Tongue (tissue), 2 donors: ENCODE measurements around the gene KIF23. TPM values are rescaled to one million over a fixed set of nuclear protein-coding genes. Genes with fewer than 3 reads are reported as not detected.
A peak's percentile ranks its signal among the peaks of the same experiment; 100 is the strongest.
"Not testable (repeated sequence)": the region's sequence is repeated elsewhere in the genome, so short reads cannot be mapped to it uniquely, and the experiment has no call there.

Source experiments
- DNase-seq: peaks from one replicate; pipeline ENCODE4 v3.0.0-alpha.2; 2015
- total RNA-seq: library from RNA; depleted of rRNA; stranded (reverse); fragments of >200 nt; gene quantifications from one replicate; pipeline ENCODE4 v1.2.3, GENCODE V29; 2014

KIF23 gene
- total RNA-seq, 1 donor from 2014 or later = 19.5 TPM

DNA sequence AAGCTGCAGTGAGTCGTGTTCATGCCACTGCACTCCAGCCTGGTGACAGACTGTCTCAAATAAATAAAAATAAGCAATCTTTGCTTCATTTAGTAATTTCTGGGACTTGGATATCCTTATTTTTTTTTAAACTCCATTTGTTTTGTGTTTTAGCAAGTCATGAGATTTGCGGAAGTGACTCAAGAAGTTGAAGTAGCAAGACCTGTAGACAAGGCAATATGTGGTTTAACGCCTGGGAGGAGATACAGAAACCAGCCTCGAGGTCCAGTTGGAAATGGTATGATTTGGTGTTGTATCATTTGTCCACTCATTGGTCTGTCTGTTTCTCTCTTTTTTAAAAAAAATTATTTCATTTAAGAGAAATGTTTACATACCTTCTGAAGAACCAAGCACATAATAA is 21.8 kb downstream of the KIF23 start:
- DNase-seq = no peak

DNA sequence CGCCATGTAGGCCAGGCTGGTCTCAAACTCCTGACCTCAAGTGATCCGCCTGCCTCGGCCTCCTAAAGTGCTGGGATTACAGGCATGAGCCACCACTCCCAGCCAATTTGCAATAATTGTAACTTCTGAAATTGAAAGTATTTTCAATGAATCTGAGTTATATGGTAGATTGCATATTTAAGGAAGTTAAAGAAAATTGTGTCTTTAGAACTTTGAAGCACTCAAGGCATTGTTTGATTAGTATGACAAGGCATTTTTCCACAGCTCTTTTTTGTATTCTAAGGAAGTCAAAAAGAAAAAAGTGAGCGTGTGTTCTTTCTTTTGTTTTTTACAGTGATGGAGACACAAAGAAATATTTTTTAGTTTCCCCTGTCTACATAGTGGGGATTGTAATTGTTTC is 22.8 kb downstream of the KIF23 start:
- DNase-seq = no peak

DNA sequence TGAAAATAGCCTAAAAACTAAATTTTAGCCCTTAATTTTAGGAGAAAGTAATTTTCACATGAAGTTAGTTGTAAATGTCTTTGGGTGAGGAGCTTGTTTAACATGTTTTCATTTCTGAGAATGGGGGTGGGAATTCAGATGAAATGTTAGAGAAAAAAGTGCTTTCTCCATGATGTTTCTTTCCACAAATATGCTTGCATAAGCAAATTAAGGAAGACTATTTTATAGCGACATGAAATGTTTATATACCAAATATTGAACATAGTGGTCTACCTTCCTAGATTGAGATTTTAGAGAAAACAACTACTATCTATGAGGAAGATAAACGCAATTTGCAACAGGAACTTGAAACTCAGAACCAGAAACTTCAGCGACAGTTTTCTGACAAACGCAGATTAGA is 25.5 kb downstream of the KIF23 start:
- no peak for DNase-seq

DNA sequence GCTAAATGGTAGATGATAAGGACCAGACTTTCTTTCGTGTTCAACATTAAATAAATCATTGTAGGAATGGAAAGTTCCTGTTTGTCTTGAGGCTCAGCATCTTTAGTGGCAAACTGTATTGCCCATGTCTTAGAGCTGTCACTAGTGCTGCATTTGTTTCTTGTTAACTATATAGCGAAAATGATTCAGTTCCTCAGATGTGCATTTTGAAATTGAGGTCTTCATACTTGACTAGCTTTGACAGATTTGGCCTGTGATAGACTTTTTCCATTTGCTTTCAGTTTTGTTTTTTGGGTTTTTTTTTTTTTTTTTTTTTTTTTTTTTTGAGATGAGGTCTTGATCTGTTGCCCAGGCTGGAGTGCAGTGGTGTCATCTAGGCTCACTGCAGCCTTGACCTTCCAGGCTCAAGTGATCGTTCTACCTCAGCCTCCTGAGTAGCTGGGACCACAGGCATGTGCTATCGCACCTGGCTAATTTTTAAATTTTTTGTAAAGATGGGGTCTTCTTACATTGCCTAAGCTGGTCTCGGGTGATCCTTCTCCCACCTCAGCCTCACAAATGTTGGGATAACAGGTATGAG is 29.0 kb downstream of the KIF23 start:
- DNase-seq = no peak

DNA sequence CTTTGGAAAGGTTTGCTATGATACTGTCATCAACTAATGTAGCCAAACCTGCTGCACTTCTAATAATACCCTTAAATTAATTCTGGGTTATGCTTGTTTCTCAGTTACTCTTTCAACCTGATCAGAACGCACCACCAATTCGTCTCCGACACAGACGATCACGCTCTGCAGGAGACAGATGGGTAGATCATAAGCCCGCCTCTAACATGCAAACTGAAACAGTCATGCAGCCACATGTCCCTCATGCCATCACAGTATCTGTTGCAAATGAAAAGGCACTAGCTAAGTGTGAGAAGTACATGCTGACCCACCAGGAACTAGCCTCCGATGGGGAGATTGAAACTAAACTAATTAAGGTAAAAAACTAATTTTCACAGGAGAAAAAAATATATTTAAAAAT is 30.5 kb downstream of the KIF23 start:
- no peak for DNase-seq

DNA sequence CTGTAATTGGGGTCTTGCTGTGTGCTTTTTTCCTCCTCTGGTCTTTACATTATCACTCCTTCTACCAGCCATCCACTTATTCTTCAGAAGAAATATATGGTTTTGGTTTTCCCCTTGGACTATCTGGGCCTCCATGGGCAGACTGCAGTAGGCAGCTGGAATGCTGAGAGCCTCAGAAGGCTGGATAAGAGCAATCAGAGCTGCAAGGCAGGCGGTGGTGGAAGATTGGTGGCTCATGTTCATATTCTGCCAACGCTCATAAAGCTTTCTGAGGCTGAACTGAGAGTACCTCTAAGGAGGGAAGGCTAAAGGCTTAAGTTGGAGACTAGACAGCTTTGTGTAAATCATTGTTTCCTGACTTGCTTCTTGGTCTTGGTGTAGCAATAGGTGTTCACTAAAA is 32.8 kb downstream of the KIF23 start:
- DNase-seq = no peak

DNA sequence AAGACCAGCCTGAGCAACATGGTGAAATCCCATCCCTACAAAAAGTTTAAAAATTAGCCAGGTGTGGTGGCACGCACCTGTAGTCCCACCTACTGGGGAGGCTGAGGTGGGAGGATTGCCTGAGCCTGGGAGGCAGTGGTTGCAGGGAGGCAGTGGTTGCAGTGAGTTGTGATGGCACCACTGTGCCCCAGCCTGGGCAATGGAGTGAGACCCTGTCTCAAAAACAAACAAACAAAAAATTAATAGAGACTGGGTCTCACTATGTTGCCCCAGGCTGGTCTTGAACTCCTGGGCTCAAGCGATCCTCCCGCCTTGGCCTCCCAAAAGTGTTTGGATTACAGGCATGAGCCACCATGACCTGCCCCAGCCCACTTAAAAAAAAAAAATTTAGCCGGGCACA is 36.1 kb downstream of the KIF23 start:
- not testable (repeated sequence) for DNase-seq

DNA sequence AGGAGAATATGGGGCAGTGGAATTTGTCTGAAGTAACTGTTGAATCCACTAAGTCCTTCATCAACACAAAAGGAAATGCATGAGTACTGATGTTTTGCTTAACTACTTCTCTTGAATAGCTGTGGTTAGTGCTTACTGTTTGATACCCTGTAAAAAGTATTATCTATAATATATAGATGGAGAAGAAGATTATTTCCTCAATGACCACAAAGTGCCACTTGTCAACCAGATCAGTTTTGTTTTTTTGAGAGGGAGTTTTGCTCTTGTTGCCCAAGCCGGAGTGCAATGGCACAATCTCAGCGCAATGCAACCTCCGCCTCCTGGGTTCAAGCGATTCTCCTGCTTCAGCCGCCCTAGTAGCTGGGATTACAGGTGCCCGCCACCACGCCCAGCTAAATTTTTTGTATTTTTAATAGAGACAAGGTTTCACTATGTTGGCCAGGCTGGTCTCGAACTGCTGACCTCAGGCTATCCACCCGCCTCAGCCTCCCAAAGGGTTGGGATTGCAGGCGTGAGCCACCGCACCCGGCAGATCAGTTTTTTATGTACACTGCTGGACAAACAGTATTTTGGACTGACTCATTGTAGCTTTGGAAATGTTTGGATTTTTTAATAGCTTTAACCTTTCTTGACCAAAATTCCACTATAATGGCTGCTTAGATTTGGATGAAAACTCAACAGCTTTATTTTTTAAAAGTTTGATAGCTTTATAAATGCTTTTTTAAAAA is 37.0 kb downstream of the KIF23 start:
- DNase-seq = no peak

DNA sequence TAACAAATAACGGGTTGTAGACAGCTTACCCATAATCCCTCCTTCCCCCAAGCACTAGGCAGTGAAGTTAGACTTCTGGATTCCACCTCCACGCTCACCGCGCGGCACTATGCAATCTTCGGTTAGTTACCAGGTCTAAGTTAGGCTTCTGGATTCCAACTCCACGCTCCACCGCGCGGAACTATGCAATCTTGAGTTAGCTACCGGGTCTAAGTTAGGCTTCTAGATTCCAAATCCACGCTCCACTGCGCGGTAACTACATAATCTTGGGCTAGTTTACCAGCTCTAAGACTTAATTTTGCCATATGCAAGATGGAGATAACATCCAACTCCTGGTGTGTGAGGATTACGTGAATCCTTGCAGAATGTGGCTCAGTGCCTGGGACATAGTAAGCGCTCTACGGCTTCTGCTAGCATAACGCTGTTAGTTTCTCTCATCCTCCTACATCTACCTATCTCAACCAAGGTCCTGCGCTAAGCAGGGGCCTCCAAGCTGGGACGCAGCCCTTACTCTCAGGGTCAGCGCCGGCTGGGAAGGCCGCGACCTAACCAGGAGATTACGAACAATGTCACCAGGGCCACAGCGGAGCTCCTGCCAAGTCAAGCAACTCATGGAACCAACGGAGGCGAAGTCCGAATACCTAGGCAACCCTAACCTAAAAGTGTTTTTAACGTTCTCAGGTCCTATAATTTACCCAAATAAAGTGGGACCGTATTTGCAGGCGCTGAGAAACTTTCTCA is 38.0 kb downstream of the KIF23 start:
- no peak for DNase-seq

DNA sequence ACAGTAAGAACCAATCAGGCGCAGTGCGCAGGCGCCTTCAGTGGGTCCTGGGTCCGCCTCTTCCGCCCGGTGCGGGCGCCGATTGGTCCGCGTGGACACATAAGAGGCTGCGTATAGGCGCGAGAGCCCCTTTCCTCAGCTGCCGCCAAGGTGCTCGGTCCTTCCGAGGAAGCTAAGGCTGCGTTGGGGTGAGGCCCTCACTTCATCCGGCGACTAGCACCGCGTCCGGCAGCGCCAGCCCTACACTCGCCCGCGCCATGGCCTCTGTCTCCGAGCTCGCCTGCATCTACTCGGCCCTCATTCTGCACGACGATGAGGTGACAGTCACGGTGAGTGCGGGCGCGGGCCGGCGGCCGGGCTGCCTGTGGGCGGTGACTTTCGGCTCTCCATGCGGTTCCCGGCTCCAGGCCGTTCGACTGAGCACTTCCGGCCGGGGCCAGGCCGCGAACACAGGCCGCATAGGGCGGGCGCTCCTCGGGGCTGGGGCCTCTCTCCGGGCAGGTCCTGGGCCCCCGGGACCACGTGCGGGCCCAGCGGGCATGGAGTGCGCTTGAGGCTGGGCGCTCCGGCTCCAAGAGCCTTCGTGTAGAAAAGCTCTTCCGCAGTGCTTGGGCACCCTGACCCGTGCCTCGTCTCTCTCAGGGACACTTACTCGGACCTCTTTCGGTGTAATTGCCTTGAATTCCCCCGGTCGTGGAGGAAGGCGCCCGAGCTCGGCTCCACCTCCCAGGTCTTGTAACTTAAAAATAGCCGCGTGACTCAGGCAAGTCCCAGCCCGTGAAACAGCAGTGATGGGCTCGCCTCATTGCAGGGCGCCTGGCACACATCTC is 38.8 kb downstream of the KIF23 start, which contains the start of gene RPLP1:
RPLP1 (plus strand) TSS at position 127 of the 830 bp plus-strand sequence; CDS start at position 258, 131 bp downstream.
- peak; percentile 99 for DNase-seq

DNA sequence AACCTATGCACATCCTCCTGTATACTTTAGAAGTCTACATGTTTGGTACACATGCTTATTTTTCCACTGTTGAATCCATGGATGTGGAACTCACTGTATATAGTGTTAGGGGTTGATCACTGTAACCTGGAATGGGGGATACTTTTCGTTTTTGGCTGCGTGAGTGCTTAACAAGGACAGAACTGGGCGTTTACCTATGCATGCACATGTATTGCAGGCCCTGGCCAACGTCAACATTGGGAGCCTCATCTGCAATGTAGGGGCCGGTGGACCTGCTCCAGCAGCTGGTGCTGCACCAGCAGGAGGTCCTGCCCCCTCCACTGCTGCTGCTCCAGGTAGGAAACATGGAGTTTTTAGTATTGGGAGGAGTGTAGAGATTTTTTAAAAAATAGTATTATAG is 40.8 kb downstream of the KIF23 start:
- DNase-seq = no peak

DNA sequence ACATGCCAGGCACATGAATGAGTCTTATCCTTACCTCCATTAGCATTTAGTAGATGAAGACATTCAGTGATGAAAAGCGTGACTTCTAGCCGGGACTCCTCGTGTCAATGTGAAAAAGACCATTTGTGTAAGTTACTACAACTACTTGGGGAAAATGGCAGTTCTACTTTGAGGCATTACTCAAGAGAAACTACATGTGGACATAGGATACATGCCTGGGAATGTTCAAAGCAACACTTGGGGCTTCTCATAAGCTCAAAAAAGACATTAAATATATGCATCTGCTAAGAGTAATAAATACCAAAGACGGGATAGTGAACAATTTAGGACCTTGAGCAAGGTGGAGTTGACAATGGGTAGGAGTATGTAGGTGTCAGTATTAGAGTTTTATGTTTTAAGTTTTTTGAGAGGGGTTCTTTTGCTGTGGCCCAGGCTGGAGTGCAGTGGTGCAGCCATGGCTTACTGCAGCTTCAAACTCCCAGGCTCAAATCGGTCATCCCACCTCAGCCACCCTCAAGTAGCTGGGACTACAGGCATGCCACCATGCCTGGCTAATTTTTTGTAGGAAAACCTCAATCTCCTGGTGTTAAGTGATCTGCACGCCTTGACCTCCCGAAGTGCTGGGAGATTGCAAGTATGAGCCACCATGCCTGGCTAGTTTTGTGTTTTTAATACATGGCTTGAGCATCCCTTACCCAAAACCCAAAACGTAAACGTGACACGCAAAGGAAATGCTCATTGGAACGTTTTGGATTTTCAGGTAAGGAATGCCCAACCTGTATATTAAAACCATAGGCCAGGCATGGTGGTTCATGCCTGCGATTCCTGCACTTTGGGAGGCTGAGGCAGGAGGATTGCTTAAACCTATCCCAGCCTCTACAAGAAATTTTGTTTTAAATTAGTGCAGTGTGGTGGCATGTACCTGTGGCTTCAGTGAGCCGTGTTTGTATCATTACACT is 42.3 kb downstream of the KIF23 start:
- DNase-seq = no peak

DNA sequence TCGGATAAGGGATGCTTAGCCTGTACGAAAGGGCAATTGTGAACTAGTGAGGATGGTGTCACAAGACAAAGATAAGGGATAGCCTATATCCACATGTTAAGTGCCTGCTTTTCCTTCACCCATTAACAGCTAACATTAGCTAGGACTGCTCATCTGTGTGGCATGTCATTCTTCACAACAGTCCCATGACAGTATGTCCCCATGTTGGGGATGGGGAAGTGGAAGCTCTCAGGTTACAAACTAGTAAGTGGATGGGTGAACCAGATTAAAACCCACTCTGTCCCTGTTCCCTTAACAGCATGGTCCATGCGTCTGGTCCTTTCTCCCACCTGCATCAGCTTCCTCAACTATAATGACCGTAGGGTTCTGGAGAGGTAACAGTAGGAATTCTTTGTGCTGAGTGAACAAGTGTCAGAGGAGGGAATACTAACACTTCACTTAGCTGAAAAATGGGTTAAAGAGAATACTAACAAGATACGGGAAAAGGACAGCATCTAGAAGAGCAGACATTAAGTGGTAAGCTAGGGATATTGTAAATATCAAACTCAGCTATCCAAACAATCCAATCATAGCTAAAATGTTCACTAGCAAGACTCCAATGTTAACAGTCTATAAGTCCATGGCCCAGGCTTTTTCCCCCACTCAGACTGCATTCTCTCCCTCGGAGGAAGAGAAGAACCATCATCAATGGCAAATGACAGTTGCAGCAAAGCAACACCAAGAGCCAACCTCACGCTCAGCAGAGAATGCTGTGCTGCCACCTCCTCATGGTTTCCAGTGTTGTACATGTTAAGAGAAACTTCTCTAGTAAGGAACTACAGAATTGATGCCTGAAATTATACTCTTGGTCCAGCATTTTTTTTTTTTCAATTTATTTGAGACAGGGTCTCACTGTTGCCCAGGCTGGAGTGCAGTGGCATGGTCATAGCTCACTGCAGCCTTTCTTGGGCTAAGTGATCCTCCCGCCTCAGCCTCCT is 43.4 kb downstream of the KIF23 start:
- DNase-seq = no peak

DNA sequence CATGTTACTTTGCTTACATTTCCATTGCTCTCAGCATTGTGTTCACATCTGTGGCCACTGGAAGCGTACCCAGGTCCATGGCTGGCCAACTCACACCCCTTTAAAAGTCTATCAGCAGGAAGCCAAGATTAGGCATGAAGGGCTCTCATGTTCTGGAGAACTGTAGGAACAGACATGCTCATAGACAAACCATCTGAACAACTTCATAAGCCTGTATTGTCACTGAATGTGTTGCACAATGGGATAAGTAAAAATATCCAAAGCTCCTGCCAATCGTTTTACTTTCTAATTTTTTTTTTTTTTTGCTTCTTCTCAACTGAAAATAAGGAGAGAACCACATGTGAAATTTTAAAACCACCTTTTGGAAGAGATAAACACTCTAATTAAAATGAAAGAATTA is 44.9 kb downstream of the KIF23 start:
- DNase-seq = no peak

DNA sequence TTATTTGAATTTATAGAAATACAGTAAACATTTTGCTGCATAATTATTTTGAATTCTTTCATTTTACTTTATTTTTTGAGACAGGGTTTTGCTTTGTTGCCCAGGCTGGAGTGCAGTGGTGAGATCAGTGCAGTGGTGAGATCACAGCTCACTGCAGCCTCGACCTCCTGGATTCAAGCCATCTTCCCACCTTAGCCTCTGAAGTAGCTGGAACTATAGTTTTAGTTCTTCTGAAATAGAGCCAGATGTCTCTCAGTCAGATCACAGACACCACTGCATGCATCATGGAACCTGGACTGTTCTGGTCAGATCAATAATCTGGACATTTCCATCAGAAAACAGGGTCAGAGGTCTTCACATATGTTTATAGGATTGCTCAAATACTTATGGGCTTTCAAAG is 46.3 kb downstream of the KIF23 start:
- no peak for DNase-seq

DNA sequence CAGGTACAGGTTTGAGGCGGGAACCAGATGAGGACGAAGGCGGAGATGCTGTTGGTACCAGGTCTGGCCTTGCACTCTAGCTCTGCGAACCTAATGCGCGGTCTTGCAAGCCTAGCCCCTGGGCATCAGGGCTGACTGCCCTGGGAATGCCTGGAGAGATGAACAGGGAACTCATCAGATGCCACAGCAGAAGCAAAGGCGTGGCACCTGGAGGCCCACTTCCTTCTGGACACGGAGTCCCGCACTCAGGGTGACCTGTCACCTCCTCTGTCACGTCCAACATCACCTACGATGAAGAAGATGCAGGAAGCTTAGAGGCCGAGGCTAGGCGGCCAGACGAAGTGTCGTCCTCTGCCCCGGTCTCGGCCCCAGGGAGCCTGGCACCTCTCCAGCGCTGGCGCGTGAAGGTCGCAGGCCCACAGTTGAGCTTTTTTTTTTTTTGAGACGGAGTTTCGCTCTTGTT is 47.9 kb downstream of the KIF23 start:
- no peak for DNase-seq

DNA sequence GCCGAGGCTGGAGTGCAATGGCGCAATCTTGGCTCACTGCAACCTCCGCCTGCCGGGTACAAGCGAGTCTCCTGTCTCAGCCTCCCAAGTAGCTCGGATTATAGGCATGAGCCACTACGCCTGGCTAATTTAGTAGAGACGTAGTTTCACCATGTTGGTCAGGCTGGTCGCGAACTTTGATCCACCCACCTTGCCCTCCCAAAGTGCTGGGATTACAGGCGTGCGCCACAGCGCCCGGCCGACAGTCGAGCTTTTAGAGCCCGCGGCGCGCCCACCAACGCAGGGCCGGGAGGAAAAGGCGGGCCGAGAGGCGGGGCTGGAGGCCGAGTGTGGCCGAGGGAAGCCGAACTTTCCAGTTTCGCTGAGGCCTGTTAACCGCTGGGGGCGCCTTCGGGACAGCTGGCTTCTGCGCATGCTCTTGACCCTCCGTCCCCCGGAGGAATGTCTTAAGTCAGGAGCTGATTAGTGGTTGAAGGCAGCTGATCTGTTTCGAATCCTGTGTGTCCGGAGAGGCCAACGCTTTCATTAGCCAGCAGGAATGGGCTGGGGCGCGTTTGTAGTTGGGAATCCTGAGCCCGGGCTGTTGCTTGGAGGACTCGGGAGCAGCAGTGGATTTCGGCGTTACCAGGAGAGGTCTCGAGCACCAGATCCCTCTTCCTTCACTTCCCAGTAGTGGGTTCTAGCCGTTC is 48.5 kb downstream of the KIF23 start:
- DNase-seq = peak; percentile 99

DNA sequence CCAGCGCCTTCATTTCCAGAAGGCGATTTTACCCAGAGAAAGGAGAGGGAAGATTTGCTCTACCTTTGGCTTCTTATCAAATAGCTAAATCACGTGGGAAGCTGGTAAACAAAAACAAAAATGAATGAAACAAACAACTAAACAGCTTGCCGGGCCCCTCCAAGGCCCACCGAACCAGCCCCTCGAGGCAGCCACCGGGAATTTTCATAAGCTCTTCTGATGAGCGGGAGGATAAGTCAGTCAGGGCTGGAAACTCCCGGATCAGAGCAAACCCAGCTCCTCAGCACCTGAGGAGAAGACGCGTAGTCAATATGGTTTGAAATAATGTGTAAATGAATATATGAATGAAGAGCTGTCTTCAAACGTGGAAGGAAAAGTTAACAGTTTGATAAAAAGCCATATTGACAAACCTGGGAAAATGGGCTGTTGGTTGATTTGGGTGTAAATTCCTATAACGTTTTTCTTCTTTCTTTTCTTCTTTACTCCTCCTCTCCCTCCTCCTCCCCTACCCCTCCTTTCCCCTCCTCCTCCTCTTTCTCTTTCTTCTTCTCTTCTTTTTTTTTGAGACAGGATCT is 49.1 kb downstream of the KIF23 start:
- no peak for DNase-seq

DNA sequence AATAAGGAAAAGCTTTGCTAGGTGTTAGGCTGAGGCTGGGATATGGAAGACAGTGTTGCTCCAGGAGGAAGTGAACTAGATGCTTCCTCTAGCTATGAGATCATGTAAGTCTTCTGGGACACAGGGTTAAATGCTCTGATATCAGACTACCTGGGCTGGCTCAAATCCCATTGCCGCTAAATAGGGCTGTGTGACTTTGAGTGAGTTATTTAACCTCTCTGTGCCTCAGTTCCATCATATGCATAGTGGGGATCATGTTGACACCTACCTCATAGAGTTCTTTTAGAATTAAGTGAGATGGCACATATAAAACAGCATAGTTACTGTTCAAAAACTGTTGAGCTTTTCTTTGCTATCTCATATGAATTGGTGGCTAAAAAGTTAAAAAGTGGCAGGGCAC is 51.1 kb downstream of the KIF23 start:
- no peak for DNase-seq
